ENCODE measurements around the gene CHRD. TPM values are rescaled to one million over a fixed set of nuclear protein-coding genes. Genes with fewer than 3 reads are reported as not detected.

CHRD gene
- total RNA-seq, 1 donor from 2014 or later = 6.5 TPM

GRCh38 chr3:184360929-184361531 is 18.8 kb upstream of the CHRD start:
- DNase-seq (ENCODE audit: low spot score) = no peak

GRCh38 chr3:184361532-184361931 is 18.3 kb upstream of the CHRD start, which contains the start of the genes CLCN2 and POLR2H:
Gene CLCN2 (minus strand): TSS chr3:184361605. CDS start chr3:184361479, 126 bp downstream.
Gene POLR2H (plus strand): TSS chr3:184361710. CDS start chr3:184363493, 1,783 bp downstream.
- no peak for DNase-seq (ENCODE audit: low spot score)

GRCh38 chr3:184361932-184362667 is 17.8 kb upstream of the CHRD start:
- DNase-seq (ENCODE audit: low spot score) = peak; percentile 76

- DNase-seq (ENCODE audit: low spot score) = peak; percentile 97
Observed at GRCh38 chr3:184362668-184363546, 16.9 kb upstream of the CHRD start.

- DNase-seq (ENCODE audit: low spot score) = no peak
Observed at GRCh38 chr3:184366619-184367289, 13.1 kb upstream of the CHRD start.

GRCh38 chr3:184368116-184368515 is 11.7 kb upstream of the CHRD start:
- no peak for DNase-seq (ENCODE audit: low spot score)

- DNase-seq (ENCODE audit: low spot score) = no peak
Observed at GRCh38 chr3:184368586-184369183, 11.2 kb upstream of the CHRD start.

- DNase-seq (ENCODE audit: low spot score) = peak; percentile 84
Observed at GRCh38 chr3:184371570-184372018, 8.3 kb upstream of the CHRD start.

- no peak for DNase-seq (ENCODE audit: low spot score)
Observed at GRCh38 chr3:184372296-184372821, 7.5 kb upstream of the CHRD start.

GRCh38 chr3:184372911-184373310 is 6.9 kb upstream of the CHRD start:
- no peak for DNase-seq (ENCODE audit: low spot score)

GRCh38 chr3:184373422-184373821 is 6.4 kb upstream of the CHRD start:
- DNase-seq (ENCODE audit: low spot score) = no peak

- no peak for DNase-seq (ENCODE audit: low spot score)
Observed at GRCh38 chr3:184375747-184376461, 4.0 kb upstream of the CHRD start.

GRCh38 chr3:184377374-184377773 is 2.5 kb upstream of the CHRD start:
- no peak for DNase-seq (ENCODE audit: low spot score)

- no peak for DNase-seq (ENCODE audit: low spot score)
Observed at GRCh38 chr3:184377882-184378445, 1.9 kb upstream of the CHRD start, which contains the start of gene THPO. Gene THPO (minus strand): TSS chr3:184378207. CDS start chr3:184376259, 1,948 bp downstream.

- DNase-seq (ENCODE audit: low spot score) = no peak
Observed at GRCh38 chr3:184378651-184379357, 1.1 kb upstream of the CHRD start.

GRCh38 chr3:184380185-184380626 is 352 bp downstream of the CHRD start:
- no peak for DNase-seq (ENCODE audit: low spot score)

- DNase-seq (ENCODE audit: low spot score) = no peak
Observed at GRCh38 chr3:184380627-184381260, 890 bp downstream of the CHRD start.
